HCT116 (cell line): ENCODE results near the gene HIVEP1. TPM values are rescaled to one million over a fixed set of nuclear protein-coding genes. Genes with fewer than 3 reads are reported as not detected.

Source experiments
- ATAC-seq: fragments of 200-7000 bp; cut with Tn5 transposase; 2 replicates; pipeline ENCODE4 v1.9.1; 2020; ENCODE audit warnings: mild to moderate bottlenecking, moderate library complexity
- BruUV-seq: library from RNA; stranded (reverse); fragments of 400-500 nt; replicated peaks from 2 replicates; lab custom pipeline; 2021; lab: Mats Ljungman, UMichigan
- CTCF ChIA-PET: fragments of 300-600 bp; sonication (Branson Sonifier 250); formaldehyde crosslinking; loops from one replicate; lab custom pipeline; 2021; ENCODE audit warnings: antibody characterized with exemption; lab: Charles Lee
- POLR2A ChIA-PET: fragments of 300-600, 350-600 bp; sonication (Branson Sonifier 250); formaldehyde crosslinking; loops from one replicate; lab custom pipeline; 2021; ENCODE audit warnings: antibody characterized with exemption; lab: Charles Lee
- RAD21 ChIA-PET, 2 experiments: fragments of 300-600 bp; sonication (Branson Sonifier 250); formaldehyde crosslinking; loops; one replicate each; lab custom pipeline; 2023; ENCODE audit warnings: low total read pairs in 2 of 2; ENCODE audit not compliant: uncharacterized antibody in 2 of 2, unreplicated experiment in 2 of 2, low non-redundant PET in 1 of 2; lab: Charles Lee
- DNase-seq: peaks from one replicate; pipeline ENCODE4 v3.0.0-alpha.2; 2010; ENCODE audit warnings: low read depth, low spot score
- H2AFZ ChIP-seq: fragments of 200-600 bp; shearing (Covaris generic), sonication (generic); 2 replicates; pipeline ENCODE4 v1.6.1; 2017; ENCODE audit warnings: low read depth, mixed run types, mixed read lengths, antibody characterized with exemption, low read length; ENCODE audit not compliant: poor library complexity, severe bottlenecking
- H3K27ac ChIP-seq: 2 replicates; pipeline ENCODE4 v1.5.1; 2012; ENCODE audit warnings: low read depth, low read length
- H3K27me3 ChIP-seq: fragments of 200-600 bp; sonication (generic); 2 replicates; pipeline ENCODE4 v1.6.1; 2016; ENCODE audit warnings: mixed run types, low read length, mixed read lengths; ENCODE audit not compliant: insufficient read depth
- H3K36me3 ChIP-seq, 2 experiments: fragments of 200-500 bp in 1 of 2; fragments of 200-600 bp in 1 of 2; sonication (Bioruptor generic) in 1 of 2; sonication (generic) in 1 of 2; 2 replicates each; pipeline versions ENCODE4 v1.5.1 to v1.6.1; 2014 to 2016; ENCODE audit warnings: low read length in 2 of 2, inconsistent platforms in 1 of 2, mixed read lengths in 1 of 2, mixed run types in 1 of 2; ENCODE audit not compliant: insufficient read depth in 2 of 2, control insufficient read depth in 1 of 2
- H3K4me1 ChIP-seq, 2 experiments: fragments of 200-600 bp in 1 of 2; sonication (generic) in 1 of 2; 2 replicates each; pipeline versions ENCODE4 v1.5.1 to v1.6.1; 2012 to 2017; ENCODE audit warnings: low read length in 2 of 2, inconsistent platforms in 1 of 2, mild to moderate bottlenecking in 1 of 2, mixed read lengths in 1 of 2, mixed run types in 1 of 2, moderate library complexity in 1 of 2; ENCODE audit not compliant: insufficient read depth in 2 of 2, control insufficient read depth in 1 of 2
- H3K4me2 ChIP-seq: fragments of 200-600 bp; sonication (generic); 2 replicates; pipeline ENCODE4 v1.6.1; 2017; ENCODE audit warnings: mixed run types, low read length, mixed read lengths
- H3K4me3 ChIP-seq, 2 experiments: fragments of 200-600 bp in 1 of 2; sonication (generic) in 1 of 2; replicated peaks in 1 of 2; 2 replicates each; pipeline ENCODE4 v1.5.1; 2011 to 2016; ENCODE audit warnings: low read length in 2 of 2, control low read depth in 1 of 2, low read depth in 1 of 2, mild to moderate bottlenecking in 1 of 2, mixed read lengths in 1 of 2, mixed run types in 1 of 2
- H3K79me2 ChIP-seq: fragments of 200-600 bp; sonication (generic); 2 replicates; pipeline ENCODE4 v1.6.1; 2017; ENCODE audit warnings: mild to moderate bottlenecking, mixed run types, low read length, moderate library complexity, mixed read lengths; ENCODE audit not compliant: insufficient read depth
- H3K9ac ChIP-seq: fragments of 200-600 bp; sonication (generic); 2 replicates; pipeline ENCODE4 v1.6.1; 2016; ENCODE audit warnings: low read length, mixed read lengths
- H3K9me2 ChIP-seq: fragments of 200-600 bp; sonication (generic), shearing (Covaris generic); 2 replicates; pipeline ENCODE4 v1.6.1; 2017; ENCODE audit warnings: mixed run types, mild to moderate bottlenecking, moderate library complexity; ENCODE audit not compliant: insufficient read depth
- H3K9me3 ChIP-seq, 2 experiments: fragments of 200-500 bp in 1 of 2; fragments of 200-600 bp in 1 of 2; sonication (Bioruptor generic) in 1 of 2; sonication (generic) in 1 of 2; 2 replicates each; pipeline ENCODE4 v1.6.1; 2014 to 2017; ENCODE audit warnings: low read length in 2 of 2, mixed read lengths in 2 of 2, inconsistent platforms in 1 of 2, low read depth in 1 of 2, mild to moderate bottlenecking in 1 of 2, mixed run types in 1 of 2, moderate library complexity in 1 of 2; ENCODE audit not compliant: control insufficient read depth in 1 of 2, insufficient read depth in 1 of 2
- H4K20me1 ChIP-seq: fragments of 200-600 bp; sonication (generic), shearing (Covaris generic); 2 replicates; pipeline ENCODE4 v1.6.1; 2017; ENCODE audit warnings: mixed run types, mild to moderate bottlenecking, moderate library complexity; ENCODE audit not compliant: insufficient read depth
- ATF3 ChIP-seq: IDR thresholded peaks from 2 replicates; pipeline ENCODE4 v1.6.1; 2012
- CBX3 ChIP-seq: IDR thresholded peaks from 2 replicates; pipeline ENCODE4 v1.6.1; 2012; ENCODE audit warnings: low read depth
- CEBPB ChIP-seq: IDR thresholded peaks from 2 replicates; pipeline ENCODE4 v1.6.1; 2012; ENCODE audit warnings: low read depth
- CTCF ChIP-seq, 3 experiments: fragments of 200-600 bp in 1 of 3; sonication (generic) in 1 of 3; IDR thresholded peaks in 2 of 3; conservative IDR thresholded peaks in 1 of 3; 2 replicates each; pipeline ENCODE4 v1.5.1; 2012 to 2017; ENCODE audit warnings: low read depth in 2 of 3, low read length in 2 of 3, antibody characterized with exemption in 1 of 3, borderline replicate concordance in 1 of 3, control low read depth in 1 of 3, mild to moderate bottlenecking in 1 of 3, mixed read lengths in 1 of 3, mixed run types in 1 of 3, moderate library complexity in 1 of 3; ENCODE audit not compliant: insufficient read depth in 1 of 3
- EGR1 ChIP-seq: IDR thresholded peaks from 2 replicates; pipeline ENCODE4 v1.6.1; 2012; ENCODE audit warnings: low read depth
- ELF1 ChIP-seq: IDR thresholded peaks from 2 replicates; pipeline ENCODE4 v1.6.1; 2012; ENCODE audit warnings: low read depth, borderline replicate concordance
- EZH2 ChIP-seq: fragments of 200-600 bp; sonication (generic); IDR thresholded peaks from 2 replicates; pipeline ENCODE4 v1.6.1; 2017; ENCODE audit warnings: antibody characterized with exemption, mixed run types
- EZH2phosphoT487 ChIP-seq: fragments of 200-600 bp; IDR thresholded peaks from 2 replicates; pipeline ENCODE4 v1.6.1; 2018; ENCODE audit warnings: antibody characterized with exemption, borderline replicate concordance
- FOSL1 ChIP-seq: IDR thresholded peaks from 2 replicates; pipeline ENCODE4 v1.6.1; 2012; ENCODE audit warnings: low read depth
- JUND ChIP-seq: IDR thresholded peaks from 2 replicates; pipeline ENCODE4 v1.6.1; 2012
- MAX ChIP-seq: IDR thresholded peaks from 2 replicates; pipeline ENCODE4 v1.6.1; 2012
- POLR2A ChIP-seq: IDR thresholded peaks from 2 replicates; pipeline ENCODE4 v1.7.0; 2011; ENCODE audit warnings: borderline replicate concordance; ENCODE audit not compliant: insufficient read depth, insufficient read length; ENCODE audit errors: extremely low read depth
- YY1 ChIP-seq: IDR thresholded peaks from 2 replicates; pipeline ENCODE4 v1.6.1; 2011; ENCODE audit warnings: low read length, low read depth, moderate library complexity, mild to moderate bottlenecking; ENCODE audit not compliant: insufficient replicate concordance; ENCODE audit errors: extremely low read depth
- ZBTB33 ChIP-seq: IDR thresholded peaks from 2 replicates; pipeline ENCODE4 v1.6.1; 2011; ENCODE audit warnings: mild to moderate bottlenecking, low read length, moderate library complexity; ENCODE audit not compliant: insufficient replicate concordance; ENCODE audit errors: extremely low read depth
- ZFX ChIP-seq: fragments of 450-650 bp; IDR thresholded peaks from 2 replicates; pipeline ENCODE4 v1.6.1; 2017
- ZNF274 ChIP-seq: fragments of 200-500 bp; sonication (Bioruptor generic); IDR thresholded peaks from 2 replicates; pipeline ENCODE4 v1.6.1; 2014; ENCODE audit warnings: mild to moderate bottlenecking, low read depth, low read length, inconsistent platforms
- intact Hi-C: fragments of 100-400 bp; cut with micrococcal nuclease; formaldehyde crosslinking; loops from 2 replicates; pipeline ENCODE4 v1.10.0; 2022
- total RNA-seq: library from RNA; stranded (reverse); gene quantifications from one replicate; pipeline ENCODE4 v1.2.1, GENCODE V29; 2021; ENCODE audit not compliant: unreplicated experiment

The HIVEP1 gene
- total RNA-seq, 1 experiment from 2014 or later, result 11.2 TPM

GRCh38 chr6:12090714-12091113 lies 78.6 kb downstream of the HIVEP1 start:
- ATAC-seq (no peak), DNase-seq (no peak)
- Histone ChIP-seq H3K4me1 (no peaks in the 10 kb centered on the region), H3K4me2 (no peak overlapping the region), H3K36me3 (no peaks in the 10 kb centered on the region), H3K4me3 (no peak overlapping the region), H4K20me1 (no peaks in the 10 kb centered on the region), H2AFZ (no peak overlapping the region), H3K9ac (no peak overlapping the region), H3K27me3 (no peaks in the 10 kb centered on the region), H3K79me2 (no peaks in the 10 kb centered on the region), H3K9me3 (no peaks in the 10 kb centered on the region), H3K9me2 (no peaks in the 10 kb centered on the region), H3K27ac (no peak overlapping the region)
- ChIA-PET RAD21 (no interaction called here), CTCF (interaction anchor here (0.6 kb wide), 1 partner anchor 53 kb away, joined by 3 read pairs; no protein-coding TSS in a partner anchor), POLR2A (no interaction called here)
- TF ChIP-seq YY1, result no peak
- TF ChIP-seq JUND, result no peak
- TF ChIP-seq POLR2A, result no peak
- no peak for TF ChIP-seq ZBTB33
- no peak for TF ChIP-seq ELF1
- TF ChIP-seq ATF3, result no peak
- TF ChIP-seq ZNF274, result no peak
- no peak for TF ChIP-seq EGR1
- no peak for TF ChIP-seq CTCF (IDR thresholded peaks at IDR 0.05 in 2 of 3, conservative IDR thresholded peaks at IDR 0.05 in 1 of 3; ENCODE audit: borderline replicate concordance in 1 of 3, insufficient read depth in 1 of 3, low read depth in 2 of 3, low read length in 2 of 3)
- TF ChIP-seq MAX, result no peak
- TF ChIP-seq EZH2phosphoT487, result no peak
- no peak for TF ChIP-seq EZH2
- no peak for TF ChIP-seq ZFX
- TF ChIP-seq CBX3, result no peak
- no peak for TF ChIP-seq FOSL1
- no peak for TF ChIP-seq CEBPB
- BruUV-seq, result no TSS peak
- intact Hi-C loops, result no loop called here
